ENCODE data around the gene PRR30.

GRCh38 chr2:27099334-27099955, 39.8 kb downstream of the PRR30 start:
- no peak for TF ChIP-seq POLR2A (IDR thresholded peaks at IDR 0.05)
- no peak for TF ChIP-seq CTCF (IDR thresholded peaks at IDR 0.05)

All from thyroid gland (tissue), 4 donors.